Sigmoid colon (tissue), 4 donors: ENCODE data around the gene NLGN3.
A peak's percentile ranks its signal among the peaks of the same experiment; 100 is the strongest.

ENCODE experiments used
- CTCF ChIP-seq, 4 experiments: fragments of 450-650 bp in 3 of 4; fragments of 200-600 bp in 1 of 4; IDR thresholded peaks; one replicate each; pipeline ENCODE4 v1.5.1; 2016 to 2019; ENCODE audit warnings: antibody characterized with exemption in 4 of 4, mild to moderate bottlenecking in 3 of 4, moderate library complexity in 2 of 4
- EP300 ChIP-seq, 4 donors: sonication (generic); formaldehyde crosslinking; IDR thresholded peaks; one replicate each; pipeline ENCODE4 v1.6.1; 2017; ENCODE audit warnings: antibody characterized with exemption in 4 of 4
- POLR2A ChIP-seq, 2 donors: fragments of 450-650 bp; IDR thresholded peaks; one replicate each; pipeline ENCODE4 v1.6.1; 2016; ENCODE audit warnings: antibody characterized with exemption in 2 of 2, mild to moderate bottlenecking in 2 of 2, moderate library complexity in 2 of 2
- POLR2AphosphoS5 ChIP-seq, 4 donors: sonication (generic); formaldehyde crosslinking; IDR thresholded peaks; one replicate each; pipeline ENCODE4 v1.6.1; 2017; ENCODE audit warnings: antibody characterized with exemption in 4 of 4

- TF ChIP-seq CTCF (IDR thresholded peaks at IDR 0.05) (no peak), EP300 (IDR thresholded peaks at IDR 0.05) (no peak), POLR2AphosphoS5 (IDR thresholded peaks at IDR 0.05) (peak in 3 of 4 donors; percentile 57 to 70 (median 60)), POLR2A (IDR thresholded peaks at IDR 0.05) (no peak)
Observed at GRCh38 chrX:71095555-71095980, 49.1 kb upstream of the NLGN3 start, which contains the start of gene FOXO4.
